Measurements from ENCODE around the gene HSP90AB1. TPM values are rescaled to one million over a fixed set of nuclear protein-coding genes. Genes with fewer than 3 reads are reported as not detected.

The HSP90AB1 gene
- polyA plus RNA-seq, 3 donors, result 119 to 242 (median 145) TPM

DNA sequence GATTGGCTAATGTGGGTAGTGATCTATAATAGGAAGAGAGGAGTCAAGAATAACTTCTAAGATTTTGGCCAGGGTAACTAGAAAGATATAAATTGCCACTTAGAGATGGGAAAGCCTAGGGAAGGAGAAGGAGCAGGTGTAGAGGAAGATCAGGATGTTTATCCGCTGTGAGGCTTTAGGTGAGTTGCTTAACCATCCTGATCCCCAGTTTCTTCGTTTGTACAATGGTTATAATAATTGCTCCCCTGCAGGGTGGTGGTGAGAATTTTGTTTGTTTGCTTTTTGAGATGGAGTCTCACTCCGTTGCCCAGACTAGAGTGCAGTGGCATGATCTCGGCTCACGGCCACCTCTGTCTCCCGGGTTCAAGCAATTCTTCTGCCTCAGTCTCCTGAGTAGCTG, 32.6 kb upstream of the HSP90AB1 start:
- H3K36me3 ChIP-seq (replicated peaks in 1 of 2; ENCODE audit: control insufficient read depth in 1 of 2, insufficient read depth in 2 of 2, low read length in 2 of 2), result no peaks in the 10 kb centered on the region
- no peaks in the 10 kb centered on the region for H3K36me3 Mint-ChIP-seq

DNA sequence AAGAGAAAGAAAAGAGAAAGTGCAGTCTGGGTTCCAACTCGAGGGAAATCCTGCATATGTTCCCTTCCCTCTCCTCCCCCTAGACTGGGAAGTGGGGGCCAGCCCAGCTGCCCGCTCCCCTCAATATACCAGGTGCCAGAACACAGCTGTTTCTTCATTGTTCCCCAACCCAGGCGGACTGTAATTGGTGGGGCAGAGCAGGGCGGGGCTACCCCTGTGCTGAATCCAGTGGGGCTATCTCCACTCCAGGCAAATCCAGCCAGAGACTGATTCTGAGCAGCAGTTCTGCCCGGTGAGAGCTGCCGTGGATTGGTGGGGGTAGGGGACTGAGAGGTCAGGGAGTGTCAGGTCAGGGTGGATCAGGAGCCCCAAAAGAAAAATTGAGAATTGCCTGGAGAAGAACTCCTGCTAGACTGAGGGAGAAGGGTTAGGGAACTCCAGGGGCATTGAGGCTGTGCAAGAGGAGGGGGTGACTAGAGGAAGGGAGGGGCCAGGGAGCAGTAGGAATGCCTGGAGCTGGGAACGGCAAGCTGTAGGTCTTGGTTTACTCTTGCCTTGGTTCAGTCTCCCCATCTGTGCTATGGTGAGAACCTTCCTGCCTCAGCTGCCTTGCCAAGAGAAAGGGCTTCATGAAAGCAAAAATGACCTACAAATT, 30.1 kb upstream of the HSP90AB1 start, which contains the start of gene MYMX:
MYMX (plus strand) TSS at position 250 of the 655 bp plus-strand sequence. CDS start 546 bp downstream, outside the sequence.
- intact Hi-C loops (cut with micrococcal nuclease), result no loop called here
- Histone ChIP-seq H4K20me1 (ENCODE audit: insufficient read depth, low read length) (no peaks in the 10 kb centered on the region), H2AFZ (ENCODE audit: insufficient read depth, low read depth, low read length, poor library complexity, severe bottlenecking) (peak within 1 kb of the TSS; percentile 13), H3K4me2 (replicated peaks; ENCODE audit: extremely low read depth, low read length, poor library complexity, severe bottlenecking) (no peak within 1 kb of the TSS), H3K79me2 (ENCODE audit: insufficient read depth, low read length) (peaks cover 3% of the 10 kb centered on the region), H3K27me3 (ENCODE audit: control insufficient read depth in 2 of 2, insufficient read depth in 2 of 2, low read length in 2 of 2) (no peaks in the 10 kb centered on the region), H3K9me3 (replicated peaks in 1 of 2; ENCODE audit: control insufficient read depth in 1 of 2, insufficient read depth in 1 of 2, low read length in 2 of 2) (no peaks in the 10 kb centered on the region), H3K27ac (ENCODE audit: low read depth in 1 of 2, low read length in 2 of 2) (peak within 1 kb of the TSS in 1 of 2 donors; percentile 72), H3K4me3 (replicated peaks in 1 of 3; ENCODE audit: low read depth in 2 of 3, low read length in 3 of 3) (no peak within 1 kb of the TSS), H3K9ac (ENCODE audit: insufficient read depth, low read length, poor library complexity, severe bottlenecking) (no peak within 1 kb of the TSS), H3K36me3 (replicated peaks in 1 of 2; ENCODE audit: control insufficient read depth in 1 of 2, insufficient read depth in 2 of 2, low read length in 2 of 2) (no peaks in the 10 kb centered on the region), H3K4me1 (ENCODE audit: control insufficient read depth in 1 of 2, insufficient read depth in 2 of 2, low read length in 2 of 2) (peaks cover 52 to 55% of the 10 kb centered on the region in 2 donors)
- peak within 1 kb of the TSS in 1 of 2 donors; percentile 60 for H3K4me3 Mint-ChIP-seq
- no peak for DNase-seq
- peaks cover 0 to 3% (median 2%) of the 10 kb centered on the region in 3 donors for H3K27me3 Mint-ChIP-seq (ENCODE audit: low read depth in 3 of 3)
- H3K27ac Mint-ChIP-seq, result peak within 1 kb of the TSS; percentile 33 to 88 (median 76)
- H3K4me1 Mint-ChIP-seq, result peaks cover 49% of the 10 kb centered on the region
- 38% methylated on average over 5 of the region's 7 CpGs for WGBS (ENCODE audit: insufficient coverage)
- H3K36me3 Mint-ChIP-seq, result peaks cover 0 to 3% of the 10 kb centered on the region in 2 donors
- TF ChIP-seq, protein P1, sequence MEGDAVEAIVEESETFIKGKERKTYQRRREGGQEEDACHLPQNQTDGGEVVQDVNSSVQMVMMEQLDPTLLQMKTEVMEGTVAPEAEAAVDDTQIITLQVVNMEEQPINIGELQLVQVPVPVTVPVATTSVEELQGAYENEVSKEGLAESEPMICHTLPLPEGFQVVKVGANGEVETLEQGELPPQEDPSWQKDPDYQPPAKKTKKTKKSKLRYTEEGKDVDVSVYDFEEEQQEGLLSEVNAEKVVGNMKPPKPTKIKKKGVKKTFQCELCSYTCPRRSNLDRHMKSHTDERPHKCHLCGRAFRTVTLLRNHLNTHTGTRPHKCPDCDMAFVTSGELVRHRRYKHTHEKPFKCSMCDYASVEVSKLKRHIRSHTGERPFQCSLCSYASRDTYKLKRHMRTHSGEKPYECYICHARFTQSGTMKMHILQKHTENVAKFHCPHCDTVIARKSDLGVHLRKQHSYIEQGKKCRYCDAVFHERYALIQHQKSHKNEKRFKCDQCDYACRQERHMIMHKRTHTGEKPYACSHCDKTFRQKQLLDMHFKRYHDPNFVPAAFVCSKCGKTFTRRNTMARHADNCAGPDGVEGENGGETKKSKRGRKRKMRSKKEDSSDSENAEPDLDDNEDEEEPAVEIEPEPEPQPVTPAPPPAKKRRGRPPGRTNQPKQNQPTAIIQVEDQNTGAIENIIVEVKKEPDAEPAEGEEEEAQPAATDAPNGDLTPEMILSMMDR (IDR thresholded peaks at IDR 0.05), result no peak
- H3K9me3 Mint-ChIP-seq, result no peaks in the 10 kb centered on the region

More for the DNA sequence above, 32.6 kb upstream of the HSP90AB1 start:
- Histone ChIP-seq H3K4me1 (ENCODE audit: control insufficient read depth in 1 of 2, insufficient read depth in 2 of 2, low read length in 2 of 2) (peaks cover 47 to 52% of the 10 kb centered on the region in 2 donors), H3K9ac (ENCODE audit: insufficient read depth, low read length, poor library complexity, severe bottlenecking) (no peak overlapping the region), H3K9me3 (replicated peaks in 1 of 2; ENCODE audit: control insufficient read depth in 1 of 2, insufficient read depth in 1 of 2, low read length in 2 of 2) (no peaks in the 10 kb centered on the region), H3K4me2 (replicated peaks; ENCODE audit: extremely low read depth, low read length, poor library complexity, severe bottlenecking) (no peak overlapping the region), H3K27me3 (ENCODE audit: control insufficient read depth in 2 of 2, insufficient read depth in 2 of 2, low read length in 2 of 2) (no peaks in the 10 kb centered on the region), H3K79me2 (ENCODE audit: insufficient read depth, low read length) (no peaks in the 10 kb centered on the region), H2AFZ (ENCODE audit: insufficient read depth, low read depth, low read length, poor library complexity, severe bottlenecking) (no peak overlapping the region), H3K27ac (ENCODE audit: low read depth in 1 of 2, low read length in 2 of 2) (no peak overlapping the region), H4K20me1 (ENCODE audit: insufficient read depth, low read length) (no peaks in the 10 kb centered on the region), H3K4me3 (replicated peaks in 1 of 3; ENCODE audit: low read depth in 2 of 3, low read length in 3 of 3) (no peak overlapping the region)
- H3K4me1 Mint-ChIP-seq, result peaks cover 44% of the 10 kb centered on the region
- no peak overlapping the region for H3K4me3 Mint-ChIP-seq
- peaks cover 0 to 2% (median 0%) of the 10 kb centered on the region in 3 donors for H3K27me3 Mint-ChIP-seq (ENCODE audit: low read depth in 3 of 3)
- DNase-seq, result no peak
- H3K9me3 Mint-ChIP-seq, result no peaks in the 10 kb centered on the region
- TF ChIP-seq, protein P1 (IDR thresholded peaks at IDR 0.05), result no peak
- H3K27ac Mint-ChIP-seq, result no peak overlapping the region
- WGBS (ENCODE audit: insufficient coverage), result 100% methylated on average over 2 of the region's 6 CpGs
- intact Hi-C loops (cut with micrococcal nuclease), result no loop called here

Data from CD14-positive monocyte (primary cell).